HepG2 (cell line): ENCODE results near the gene PSMC3IP. TPM values are rescaled to one million over a fixed set of nuclear protein-coding genes. Genes with fewer than 3 reads are reported as not detected.

Source experiments
- HOXA9 ChIP-seq: sonication (generic); formaldehyde crosslinking; IDR thresholded peaks from 2 replicates; pipeline ENCODE4 v1.8.1; 2022; ENCODE audit warnings: missing genetic modification reagents, mild to moderate bottlenecking, moderate library complexity, borderline replicate concordance
- KLF9 ChIP-seq: IDR thresholded peaks from 2 replicates; pipeline ENCODE4 v1.6.1; 2016; ENCODE audit warnings: low read depth
- NFYC ChIP-seq: IDR thresholded peaks from 2 replicates; pipeline ENCODE4 v1.6.1; 2016; ENCODE audit warnings: missing genetic modification reagents, missing compliant biosample characterization
- RBM22 ChIP-seq: fragments of 200-400 bp; formaldehyde crosslinking; optimal IDR thresholded peaks from 2 replicates; pipeline ENCODE3; 2017; ENCODE audit warnings: mild to moderate bottlenecking, low read length, moderate library complexity
- YY1 ChIP-seq: IDR thresholded peaks from 2 replicates; pipeline ENCODE4 v1.6.1; 2011; ENCODE audit warnings: low read length, low read depth, moderate library complexity, mild to moderate bottlenecking; ENCODE audit not compliant: insufficient read depth, insufficient replicate concordance
- ZBTB3 ChIP-seq: sonication (generic); formaldehyde crosslinking; IDR thresholded peaks from 2 replicates; pipeline ENCODE4 v1.4.0; 2020; ENCODE audit warnings: low read depth, mild to moderate bottlenecking, moderate library complexity, missing genetic modification reagents, borderline replicate concordance
- ZKSCAN5 ChIP-seq: sonication (generic); formaldehyde crosslinking; IDR thresholded peaks from 2 replicates; pipeline ENCODE4 v1.5.1; 2020; ENCODE audit warnings: mild to moderate bottlenecking, missing genetic modification reagents
- ZNF329 ChIP-seq: sonication (generic); formaldehyde crosslinking; IDR thresholded peaks from 2 replicates; pipeline ENCODE4 v1.9.0; 2021; ENCODE audit warnings: low read depth, mild to moderate bottlenecking, missing genetic modification reagents
- ZNF362 ChIP-seq: sonication (generic); formaldehyde crosslinking; IDR thresholded peaks from 2 replicates; pipeline ENCODE4 v1.4.0; 2020; ENCODE audit warnings: missing genetic modification reagents, mild to moderate bottlenecking, borderline replicate concordance
- ZNF558 ChIP-seq: sonication (generic); formaldehyde crosslinking; IDR thresholded peaks from 2 replicates; pipeline ENCODE4 v1.9.0; 2022; ENCODE audit warnings: mild to moderate bottlenecking, missing genetic modification reagents, borderline replicate concordance
- ZNF83 ChIP-seq: sonication (generic); formaldehyde crosslinking; IDR thresholded peaks from 2 replicates; pipeline ENCODE4 v1.4.0; 2020; ENCODE audit warnings: missing genetic modification reagents, mild to moderate bottlenecking, borderline replicate concordance
- ZSCAN9 ChIP-seq: IDR thresholded peaks from 2 replicates; pipeline ENCODE4 v1.6.1; 2016; ENCODE audit warnings: borderline replicate concordance
- polyA plus RNA-seq, 8 experiments: library from polyadenylated mRNA; depleted of rRNA in 3 of 8; stranded (reverse) in 7 of 8; unstranded in 1 of 8; fragments of >200 nt; fragmentation: Illumina TruSeq in 4 of 8; extraction: Trizol in 4 of 8; gene quantifications; 2 replicates each; pipeline versions ENCODE4 v1.2.1 to v1.2.3, GENCODE V29; 2011 to 2016; ENCODE audit warnings: low read depth in 4 of 8, missing spikeins in 1 of 8, mixed read lengths in 1 of 8; ENCODE audit not compliant: insufficient read depth in 1 of 8
- total RNA-seq, 5 experiments: library from RNA; depleted of rRNA; stranded (reverse); fragments of >200 nt; fragmentation: Illumina TruSeq; extraction: Trizol; gene quantifications; 2 replicates each; pipeline ENCODE4 v1.2.3, GENCODE V29; 2016; ENCODE audit warnings: low read depth in 1 of 5
- TF ChIP-seq, protein P1 (sequence below): sonication (generic); formaldehyde crosslinking; IDR thresholded peaks from 2 replicates; pipeline ENCODE4 v1.5.0; 2020; ENCODE audit warnings: mild to moderate bottlenecking, missing genetic modification reagents
- TF ChIP-seq, protein P2 (sequence below): sonication (generic); formaldehyde crosslinking; IDR thresholded peaks from one replicate; pipeline ENCODE4 v1.5.1; 2020; ENCODE audit warnings: mild to moderate bottlenecking, missing genetic modification reagents; ENCODE audit errors: not compliant biosample characterization
- TF ChIP-seq, protein P3 (sequence below): sonication (generic); formaldehyde crosslinking; IDR thresholded peaks from 2 replicates; pipeline ENCODE4 v1.5.1; 2020; ENCODE audit warnings: mild to moderate bottlenecking, moderate library complexity, missing genetic modification reagents

PSMC3IP gene
- total and polyA plus RNA-seq, 2 of the 13 experiments (the other 11 are each of a cell fraction or from before 2014, with no cell fraction given), result 6.5 to 22.4 TPM

GRCh38 chr17:42578282-42578869 is 847 bp upstream of the PSMC3IP start (continued):
- TF ChIP-seq RBM22 (peak; percentile 49), YY1 (peak; percentile 25), ZNF558 (CRISPR knock-in tag) (no peak), KLF9 (CRISPR knock-in tag) (0 out of 2 replicates have a peak, but pooled peaks have one; percentile 1), NFYC (CRISPR knock-in tag) (no peak), ZNF362 (CRISPR knock-in tag) (peak; percentile 95), ZBTB3 (no peak), ZNF329 (CRISPR knock-in tag) (0 out of 2 replicates have a peak, but pooled peaks have one; percentile 26), ZSCAN9 (0 out of 2 replicates have a peak, but pooled peaks have one; percentile 4), HOXA9 (no peak), ZKSCAN5 (CRISPR knock-in tag) (0 out of 2 replicates have a peak, but pooled peaks have one; percentile 40), ZNF83 (CRISPR knock-in tag) (0 out of 2 replicates have a peak, but pooled peaks have one; percentile 24)
- TF ChIP-seq, protein P1, sequence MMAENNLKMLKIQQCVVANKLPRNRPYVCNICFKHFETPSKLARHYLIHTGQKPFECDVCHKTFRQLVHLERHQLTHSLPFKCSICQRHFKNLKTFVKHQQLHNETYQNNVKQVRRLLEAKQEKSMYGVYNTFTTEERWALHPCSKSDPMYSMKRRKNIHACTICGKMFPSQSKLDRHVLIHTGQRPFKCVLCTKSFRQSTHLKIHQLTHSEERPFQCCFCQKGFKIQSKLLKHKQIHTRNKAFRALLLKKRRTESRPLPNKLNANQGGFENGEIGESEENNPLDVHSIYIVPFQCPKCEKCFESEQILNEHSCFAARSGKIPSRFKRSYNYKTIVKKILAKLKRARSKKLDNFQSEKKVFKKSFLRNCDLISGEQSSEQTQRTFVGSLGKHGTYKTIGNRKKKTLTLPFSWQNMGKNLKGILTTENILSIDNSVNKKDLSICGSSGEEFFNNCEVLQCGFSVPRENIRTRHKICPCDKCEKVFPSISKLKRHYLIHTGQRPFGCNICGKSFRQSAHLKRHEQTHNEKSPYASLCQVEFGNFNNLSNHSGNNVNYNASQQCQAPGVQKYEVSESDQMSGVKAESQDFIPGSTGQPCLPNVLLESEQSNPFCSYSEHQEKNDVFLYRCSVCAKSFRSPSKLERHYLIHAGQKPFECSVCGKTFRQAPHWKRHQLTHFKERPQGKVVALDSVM (CRISPR knock-in tag), result peak; percentile 93
- TF ChIP-seq, protein P2, sequence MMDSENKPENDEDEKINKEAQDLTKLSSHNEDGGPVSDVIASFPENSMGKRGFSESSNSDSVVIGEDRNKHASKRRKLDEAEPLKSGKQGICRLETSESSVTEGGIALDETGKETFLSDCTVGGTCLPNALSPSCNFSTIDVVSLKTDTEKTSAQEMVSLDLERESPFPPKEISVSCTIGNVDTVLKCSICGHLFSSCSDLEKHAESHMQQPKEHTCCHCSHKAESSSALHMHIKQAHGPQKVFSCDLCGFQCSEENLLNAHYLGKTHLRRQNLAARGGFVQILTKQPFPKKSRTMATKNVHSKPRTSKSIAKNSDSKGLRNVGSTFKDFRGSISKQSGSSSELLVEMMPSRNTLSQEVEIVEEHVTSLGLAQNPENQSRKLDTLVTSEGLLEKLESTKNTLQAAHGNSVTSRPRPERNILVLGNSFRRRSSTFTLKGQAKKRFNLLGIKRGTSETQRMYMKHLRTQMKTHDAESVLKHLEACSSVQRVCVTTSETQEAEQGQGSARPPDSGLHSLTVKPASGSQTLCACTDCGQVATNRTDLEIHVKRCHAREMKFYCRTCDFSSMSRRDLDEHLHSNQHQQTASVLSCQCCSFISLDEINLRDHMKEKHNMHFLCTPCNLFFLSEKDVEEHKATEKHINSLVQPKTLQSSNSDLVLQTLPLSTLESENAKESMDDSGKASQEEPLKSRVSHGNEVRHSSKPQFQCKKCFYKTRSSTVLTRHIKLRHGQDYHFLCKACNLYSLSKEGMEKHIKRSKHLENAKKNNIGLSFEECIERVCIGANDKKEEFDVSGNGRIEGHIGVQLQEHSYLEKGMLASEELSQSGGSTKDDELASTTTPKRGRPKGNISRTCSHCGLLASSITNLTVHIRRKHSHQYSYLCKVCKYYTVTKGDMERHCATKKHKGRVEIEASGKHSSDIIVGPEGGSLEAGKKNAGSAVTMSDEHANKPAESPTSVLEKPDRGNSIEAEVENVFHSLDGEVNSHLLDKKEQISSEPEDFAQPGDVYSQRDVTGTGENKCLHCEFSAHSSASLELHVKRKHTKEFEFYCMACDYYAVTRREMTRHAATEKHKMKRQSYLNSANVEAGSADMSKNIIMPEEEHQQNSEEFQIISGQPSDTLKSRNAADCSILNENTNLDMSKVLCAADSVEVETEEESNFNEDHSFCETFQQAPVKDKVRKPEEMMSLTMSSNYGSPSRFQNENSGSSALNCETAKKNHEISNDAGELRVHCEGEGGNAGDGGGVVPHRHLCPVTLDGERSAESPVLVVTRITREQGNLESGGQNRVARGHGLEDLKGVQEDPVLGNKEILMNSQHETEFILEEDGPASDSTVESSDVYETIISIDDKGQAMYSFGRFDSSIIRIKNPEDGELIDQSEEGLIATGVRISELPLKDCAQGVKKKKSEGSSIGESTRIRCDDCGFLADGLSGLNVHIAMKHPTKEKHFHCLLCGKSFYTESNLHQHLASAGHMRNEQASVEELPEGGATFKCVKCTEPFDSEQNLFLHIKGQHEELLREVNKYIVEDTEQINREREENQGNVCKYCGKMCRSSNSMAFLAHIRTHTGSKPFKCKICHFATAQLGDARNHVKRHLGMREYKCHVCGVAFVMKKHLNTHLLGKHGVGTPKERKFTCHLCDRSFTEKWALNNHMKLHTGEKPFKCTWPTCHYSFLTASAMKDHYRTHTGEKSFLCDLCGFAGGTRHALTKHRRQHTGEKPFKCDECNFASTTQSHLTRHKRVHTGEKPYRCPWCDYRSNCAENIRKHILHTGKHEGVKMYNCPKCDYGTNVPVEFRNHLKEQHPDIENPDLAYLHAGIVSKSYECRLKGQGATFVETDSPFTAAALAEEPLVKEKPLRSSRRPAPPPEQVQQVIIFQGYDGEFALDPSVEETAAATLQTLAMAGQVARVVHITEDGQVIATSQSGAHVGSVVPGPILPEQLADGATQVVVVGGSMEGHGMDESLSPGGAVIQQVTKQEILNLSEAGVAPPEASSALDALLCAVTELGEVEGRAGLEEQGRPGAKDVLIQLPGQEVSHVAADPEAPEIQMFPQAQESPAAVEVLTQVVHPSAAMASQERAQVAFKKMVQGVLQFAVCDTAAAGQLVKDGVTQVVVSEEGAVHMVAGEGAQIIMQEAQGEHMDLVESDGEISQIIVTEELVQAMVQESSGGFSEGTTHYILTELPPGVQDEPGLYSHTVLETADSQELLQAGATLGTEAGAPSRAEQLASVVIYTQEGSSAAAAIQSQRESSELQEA (CRISPR knock-in tag), result peak; percentile 16
- TF ChIP-seq, protein P3, sequence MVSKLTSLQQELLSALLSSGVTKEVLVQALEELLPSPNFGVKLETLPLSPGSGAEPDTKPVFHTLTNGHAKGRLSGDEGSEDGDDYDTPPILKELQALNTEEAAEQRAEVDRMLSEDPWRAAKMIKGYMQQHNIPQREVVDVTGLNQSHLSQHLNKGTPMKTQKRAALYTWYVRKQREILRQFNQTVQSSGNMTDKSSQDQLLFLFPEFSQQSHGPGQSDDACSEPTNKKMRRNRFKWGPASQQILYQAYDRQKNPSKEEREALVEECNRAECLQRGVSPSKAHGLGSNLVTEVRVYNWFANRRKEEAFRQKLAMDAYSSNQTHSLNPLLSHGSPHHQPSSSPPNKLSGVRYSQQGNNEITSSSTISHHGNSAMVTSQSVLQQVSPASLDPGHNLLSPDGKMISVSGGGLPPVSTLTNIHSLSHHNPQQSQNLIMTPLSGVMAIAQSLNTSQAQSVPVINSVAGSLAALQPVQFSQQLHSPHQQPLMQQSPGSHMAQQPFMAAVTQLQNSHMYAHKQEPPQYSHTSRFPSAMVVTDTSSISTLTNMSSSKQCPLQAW (CRISPR knock-in tag), result no peak; the same call in 1 of the 2 replicates
